Activated CD8-positive, alpha-beta T cell treated with anti-CD3 and anti-CD28 coated beads, Interleukin-2, amount 10 ng/mL, durations not matched to agents 7 days and 5 days (primary cell): Measurements from ENCODE around the gene CNTN2. TPM values are rescaled to one million over a fixed set of nuclear protein-coding genes. Genes with fewer than 3 reads are reported as not detected.

Experiments
- ATAC-seq: fragments of 150-1000 bp; cut with Tn5 transposase; one replicate; pipeline ENCODE4 v1.10.0; 2021; ENCODE audit warnings: moderate library complexity
- CTCF ChIA-PET: fragments of 350-600 bp; sonication (Branson Sonifier 250); formaldehyde crosslinking; loops from one replicate; lab custom pipeline; 2021; ENCODE audit warnings: antibody characterized with exemption; lab: Charles Lee
- POLR2A ChIA-PET: fragments of 350-600 bp; sonication (Branson Sonifier 250); formaldehyde crosslinking; loops from one replicate; lab custom pipeline; 2021; ENCODE audit warnings: antibody characterized with exemption; lab: Charles Lee
- DNase-seq: peaks from one replicate; pipeline ENCODE4 v3.0.0-alpha.2; 2020
- H3K27ac Mint-ChIP-seq: one replicate; pipeline ENCODE4 v1.8.0; 2021; ENCODE audit warnings: mild to moderate bottlenecking, mixed read lengths
- H3K27me3 Mint-ChIP-seq: one replicate; pipeline ENCODE4 v1.8.0; 2021; ENCODE audit warnings: low read depth, mixed read lengths
- H3K36me3 Mint-ChIP-seq: one replicate; pipeline ENCODE4 v1.8.0; 2021; ENCODE audit warnings: low read depth, mixed read lengths
- H3K4me1 Mint-ChIP-seq: one replicate; pipeline ENCODE4 v1.8.0; 2021; ENCODE audit warnings: low read depth, mixed read lengths
- H3K4me3 Mint-ChIP-seq: one replicate; pipeline ENCODE4 v1.8.0; 2021; ENCODE audit warnings: mild to moderate bottlenecking, mixed read lengths
- H3K9me3 Mint-ChIP-seq: one replicate; pipeline ENCODE4 v1.8.0; 2022; ENCODE audit warnings: mixed read lengths; ENCODE audit not compliant: insufficient read depth
- total RNA-seq, 2 experiments: library from RNA; stranded (reverse); gene quantifications; one replicate each; pipeline ENCODE4 v1.2.3, GENCODE V29; 2021

Gene CNTN2
- total RNA-seq, 2 experiments from 2014 or later: not detected

DNA sequence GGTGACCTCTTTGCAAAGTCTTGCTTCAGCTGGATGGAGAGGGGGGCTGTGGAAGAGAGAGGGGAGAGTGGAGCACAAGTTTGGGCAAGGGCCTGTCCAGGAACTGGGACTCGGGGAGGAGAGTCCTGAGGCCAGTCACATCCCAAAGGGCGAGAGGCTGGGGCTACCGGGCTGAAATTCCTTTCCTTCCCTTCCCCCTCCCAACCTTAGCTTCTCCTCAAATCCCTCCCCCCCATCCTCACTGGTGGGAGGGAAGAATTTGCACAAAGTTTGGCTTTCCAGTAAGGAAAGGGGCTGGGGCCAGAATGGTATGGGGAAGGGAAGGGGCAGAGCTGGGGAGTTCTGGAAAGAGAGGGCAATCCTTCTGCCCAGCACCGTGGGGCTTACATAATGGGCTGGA lies 854 bp downstream of the CNTN2 start:
- DNase-seq (no peak), ATAC-seq (no peak)
- Mint-ChIP-seq H3K27ac (no peak overlapping the region), H3K4me1 (no peaks in the 10 kb centered on the region), H3K27me3 (peaks cover 52% of the 10 kb centered on the region), H3K9me3 (no peaks in the 10 kb centered on the region), H3K36me3 (no peaks in the 10 kb centered on the region), H3K4me3 (no peak overlapping the region)
- POLR2A ChIA-PET: no interaction called here
- CTCF ChIA-PET: no interaction called here

GRCh38 chr1:205044741-205045140 lies 1.7 kb downstream of the CNTN2 start:
- no peaks in the 10 kb centered on the region for H3K4me1 Mint-ChIP-seq

GRCh38 chr1:205045146-205045545 lies 2.1 kb downstream of the CNTN2 start:
- Mint-ChIP-seq H3K9me3 (no peaks in the 10 kb centered on the region), H3K27ac (no peak overlapping the region), H3K36me3 (no peaks in the 10 kb centered on the region), H3K27me3 (peaks cover 50% of the 10 kb centered on the region), H3K4me1 (no peaks in the 10 kb centered on the region), H3K4me3 (no peak overlapping the region)
- no peak for ATAC-seq
- ChIA-PET CTCF (no interaction called here), POLR2A (no interaction called here)
- no peak for DNase-seq

More at GRCh38 chr1:205044741-205045140, 1.7 kb downstream of the CNTN2 start:
- ATAC-seq: no peak
- ChIA-PET CTCF (no interaction called here), POLR2A (no interaction called here)
- DNase-seq: no peak
- Mint-ChIP-seq H3K9me3 (no peaks in the 10 kb centered on the region), H3K27me3 (peaks cover 50% of the 10 kb centered on the region), H3K4me3 (no peak overlapping the region), H3K27ac (no peak overlapping the region), H3K36me3 (no peaks in the 10 kb centered on the region)

DNA sequence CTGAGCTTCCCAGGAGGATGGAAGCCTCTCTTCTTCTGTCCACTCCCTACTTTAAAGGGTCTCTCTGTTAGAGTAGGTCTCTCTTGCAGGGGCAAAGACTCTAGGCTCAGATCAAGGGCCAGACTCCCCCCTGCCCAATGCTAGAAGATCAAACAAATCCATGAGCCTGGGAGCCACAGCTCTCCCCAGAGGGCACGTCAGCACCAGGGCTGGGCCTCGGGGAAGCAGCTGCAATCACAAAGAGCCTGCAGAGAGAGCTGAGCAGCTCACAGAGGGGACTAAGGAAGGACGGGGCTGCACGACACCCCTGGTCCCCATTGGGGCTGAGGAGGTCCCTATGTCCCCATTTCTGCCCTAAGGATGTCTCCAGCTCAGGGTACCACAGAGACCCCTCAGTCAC lies 3.9 kb downstream of the CNTN2 start:
- Mint-ChIP-seq H3K4me1 (no peaks in the 10 kb centered on the region), H3K4me3 (no peak overlapping the region), H3K27me3 (peaks cover 39% of the 10 kb centered on the region), H3K9me3 (no peaks in the 10 kb centered on the region), H3K27ac (no peak overlapping the region), H3K36me3 (no peaks in the 10 kb centered on the region)
- no peak for DNase-seq
- ChIA-PET POLR2A (no interaction called here), CTCF (no interaction called here)
- no peak for ATAC-seq

- POLR2A ChIA-PET: no interaction called here
- Mint-ChIP-seq H3K4me1 (no peaks in the 10 kb centered on the region), H3K9me3 (no peaks in the 10 kb centered on the region), H3K4me3 (no peak overlapping the region), H3K27me3 (peaks cover 33% of the 10 kb centered on the region), H3K27ac (no peak overlapping the region), H3K36me3 (no peaks in the 10 kb centered on the region)
- ATAC-seq (no peak), DNase-seq (no peak)
- CTCF ChIA-PET: interaction anchor here (2.3 kb wide), 1 partner anchor 14 kb away, joined by 14 read pairs; no protein-coding TSS in a partner anchor
Observed at GRCh38 chr1:205047764-205048231, 4.8 kb downstream of the CNTN2 start.

GRCh38 chr1:205048382-205048781 lies 5.4 kb downstream of the CNTN2 start:
- no peak for ATAC-seq
- no peaks in the 10 kb centered on the region for H3K4me1 Mint-ChIP-seq
- no peak overlapping the region for H3K27ac Mint-ChIP-seq
- ChIA-PET POLR2A (no interaction called here), CTCF (interaction anchor here (2.3 kb wide), 1 partner anchor 13 kb away, joined by 14 read pairs; no protein-coding TSS in a partner anchor)
- H3K4me3 Mint-ChIP-seq: no peak overlapping the region
- no peaks in the 10 kb centered on the region for H3K36me3 Mint-ChIP-seq
- H3K9me3 Mint-ChIP-seq: no peaks in the 10 kb centered on the region
- DNase-seq: no peak
- H3K27me3 Mint-ChIP-seq: peaks cover 33% of the 10 kb centered on the region

- Mint-ChIP-seq H3K36me3 (no peaks in the 10 kb centered on the region), H3K27ac (no peak overlapping the region), H3K4me3 (no peak overlapping the region), H3K4me1 (no peaks in the 10 kb centered on the region), H3K27me3 (peaks cover 23% of the 10 kb centered on the region), H3K9me3 (no peaks in the 10 kb centered on the region)
- CTCF ChIA-PET: interaction anchor here (2.3 kb wide), 1 partner anchor 12 kb away, joined by 14 read pairs; no protein-coding TSS in a partner anchor
- DNase-seq (no peak), ATAC-seq (no peak)
- POLR2A ChIA-PET: no interaction called here
Observed at GRCh38 chr1:205049479-205049878, 6.5 kb downstream of the CNTN2 start.

DNA sequence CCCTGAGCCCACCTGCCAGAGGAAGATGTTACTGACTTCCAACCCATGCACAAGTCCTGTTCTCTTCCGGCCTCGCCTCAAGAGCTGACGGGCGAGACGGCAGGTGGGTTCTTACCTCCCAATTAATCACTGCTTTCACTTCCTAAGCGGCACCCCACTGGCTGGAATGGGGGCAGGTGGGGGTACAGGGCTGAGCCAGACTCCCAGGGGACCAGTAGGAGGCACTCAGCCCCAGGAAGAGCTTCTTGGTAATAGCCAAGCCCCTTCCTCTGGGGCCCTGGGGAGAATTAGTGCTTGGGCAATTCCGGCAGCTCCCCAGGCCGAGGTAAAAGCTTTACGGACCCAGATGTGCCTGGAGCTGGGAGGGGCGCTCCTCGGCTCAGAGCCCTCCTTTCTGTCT lies 9.7 kb downstream of the CNTN2 start:
- ChIA-PET POLR2A (no interaction called here), CTCF (interaction anchor here (2.5 kb wide), 1 partner anchor 9 kb away, joined by 19 read pairs; no protein-coding TSS in a partner anchor)
- H3K9me3 Mint-ChIP-seq: no peaks in the 10 kb centered on the region
- no peaks in the 10 kb centered on the region for H3K4me1 Mint-ChIP-seq
- no peak overlapping the region for H3K27ac Mint-ChIP-seq
- H3K4me3 Mint-ChIP-seq: no peak overlapping the region
- no peak for DNase-seq
- H3K36me3 Mint-ChIP-seq: no peaks in the 10 kb centered on the region
- ATAC-seq: no peak
- H3K27me3 Mint-ChIP-seq: no peaks in the 10 kb centered on the region

- no peaks in the 10 kb centered on the region for H3K4me1 Mint-ChIP-seq
- ATAC-seq (no peak), DNase-seq (no peak)
- H3K36me3 Mint-ChIP-seq: no peaks in the 10 kb centered on the region
- no peak overlapping the region for H3K4me3 Mint-ChIP-seq
- H3K27me3 Mint-ChIP-seq: no peaks in the 10 kb centered on the region
- H3K27ac Mint-ChIP-seq: no peak overlapping the region
- no peaks in the 10 kb centered on the region for H3K9me3 Mint-ChIP-seq
- ChIA-PET CTCF (interaction anchor here (2.5 kb wide), 1 partner anchor 8 kb away, joined by 19 read pairs; no protein-coding TSS in a partner anchor), POLR2A (no interaction called here)
Observed at GRCh38 chr1:205053296-205053695, 10.3 kb downstream of the CNTN2 start.

DNA sequence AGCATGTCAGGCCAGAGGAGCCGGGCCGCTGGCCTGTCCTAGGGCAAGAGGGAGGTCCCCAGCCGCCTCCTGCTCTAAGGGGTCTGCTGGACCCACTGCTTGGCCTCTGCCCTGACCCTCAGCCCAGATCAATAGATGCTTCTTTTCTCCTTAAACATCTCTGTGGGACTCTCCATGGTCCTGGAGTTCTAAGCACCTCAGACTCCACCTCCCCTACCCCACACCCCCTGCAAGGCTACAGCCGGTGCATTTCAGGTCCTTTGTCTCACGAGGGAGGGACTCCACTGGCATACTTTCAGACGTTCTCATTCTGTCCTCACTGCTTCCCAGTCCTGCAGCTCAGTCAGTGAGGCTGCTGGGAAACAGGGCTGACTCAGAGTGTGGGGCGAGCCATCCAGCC lies 11.0 kb downstream of the CNTN2 start:
- Mint-ChIP-seq H3K36me3 (no peaks in the 10 kb centered on the region), H3K4me3 (no peak overlapping the region), H3K4me1 (no peaks in the 10 kb centered on the region), H3K9me3 (no peaks in the 10 kb centered on the region), H3K27ac (no peak overlapping the region), H3K27me3 (no peaks in the 10 kb centered on the region)
- ATAC-seq (no peak), DNase-seq (no peak)
- POLR2A ChIA-PET: no interaction called here
- CTCF ChIA-PET: no interaction called here

GRCh38 chr1:205056188-205056611 lies 13.2 kb downstream of the CNTN2 start:
- Mint-ChIP-seq H3K4me3 (no peak overlapping the region), H3K4me1 (no peaks in the 10 kb centered on the region), H3K27me3 (no peaks in the 10 kb centered on the region), H3K9me3 (no peaks in the 10 kb centered on the region), H3K36me3 (no peaks in the 10 kb centered on the region), H3K27ac (no peak overlapping the region)
- ATAC-seq: no peak
- DNase-seq: no peak
- POLR2A ChIA-PET: no interaction called here
- CTCF ChIA-PET: interaction anchor here (0.8 kb wide), 1 partner anchor 114 kb away, joined by 3 read pairs; no protein-coding TSS in a partner anchor

DNA sequence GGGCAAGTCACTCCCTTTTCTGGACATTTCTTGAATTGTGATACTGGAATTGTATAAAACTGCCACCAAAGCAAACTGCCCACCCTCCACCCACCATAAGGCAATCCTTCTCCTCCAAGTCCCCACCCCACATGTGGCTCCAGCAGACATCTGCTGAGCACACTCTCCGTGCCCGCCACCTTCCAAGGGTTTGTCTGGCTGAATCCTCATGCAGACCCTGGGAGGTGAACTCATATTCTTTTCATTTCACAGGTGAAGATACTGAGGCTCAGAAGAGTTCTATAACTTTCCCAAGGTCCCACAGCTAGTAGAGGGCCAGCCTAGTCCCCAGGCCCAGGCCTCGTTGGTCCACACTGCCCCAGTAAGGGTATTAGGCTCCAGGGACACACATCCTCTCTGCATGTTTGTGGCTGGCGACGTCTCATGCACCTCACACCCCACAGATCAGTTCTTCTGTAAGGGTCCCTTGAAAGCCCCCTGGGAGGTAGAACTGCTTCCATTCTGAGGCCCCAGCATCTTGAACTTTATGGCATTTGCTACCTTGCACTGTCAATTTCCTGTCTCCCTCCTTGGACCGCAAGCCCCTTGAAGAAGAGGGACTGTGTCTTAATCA lies 14.1 kb downstream of the CNTN2 start:
- POLR2A ChIA-PET: no interaction called here
- Mint-ChIP-seq H3K27ac (no peak overlapping the region), H3K27me3 (no peaks in the 10 kb centered on the region), H3K36me3 (no peaks in the 10 kb centered on the region), H3K4me1 (no peaks in the 10 kb centered on the region), H3K9me3 (no peaks in the 10 kb centered on the region), H3K4me3 (no peak overlapping the region)
- CTCF ChIA-PET: no interaction called here
- no peak for DNase-seq
- ATAC-seq: no peak
